ENCODE results near the gene USP6NL. TPM values are rescaled to one million over a fixed set of nuclear protein-coding genes. Genes with fewer than 3 reads are reported as not detected.

The USP6NL gene
- total RNA-seq, 2 donors from 2014 or later, result 13.9 to 28.4 TPM

DNA sequence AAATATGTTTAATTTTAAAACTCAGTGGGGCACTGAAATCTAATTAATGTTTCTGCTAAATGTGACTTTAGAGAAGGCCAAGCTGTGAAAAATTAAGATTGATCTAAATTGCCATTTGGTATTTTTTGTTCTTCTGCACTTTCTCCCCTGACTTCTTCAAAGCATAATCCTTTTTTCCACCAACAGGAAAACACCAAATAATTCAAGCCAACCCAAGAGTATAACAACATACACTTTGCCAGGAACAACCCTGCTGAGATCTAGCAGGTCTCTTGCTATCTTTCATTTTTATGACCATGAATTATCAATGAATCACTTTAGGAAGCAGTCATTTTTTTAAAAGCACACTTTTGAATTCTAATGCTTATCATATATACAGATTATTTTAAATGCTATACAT is 100.1 kb downstream of the USP6NL start:
- DNase-seq (ENCODE audit: low spot score), result no peak
- Histone ChIP-seq H3K9me3 (no peaks in the 10 kb centered on the region), H3K4me1 (replicated peaks) (no peaks in the 10 kb centered on the region), H3K36me3 (no peaks in the 10 kb centered on the region), H3K27me3 (replicated peaks; ENCODE audit: insufficient read depth) (no peaks in the 10 kb centered on the region), H3K27ac (no peak overlapping the region), H3K4me3 (no peak overlapping the region)
- intact Hi-C loops (cut with DNase I), result no loop called here
- TF ChIP-seq POLR2AphosphoS5 (IDR thresholded peaks at IDR 0.05), result no peak
- no peak for TF ChIP-seq CTCF (IDR thresholded peaks at IDR 0.05)
- TF ChIP-seq POLR2A (IDR thresholded peaks at IDR 0.05), result no peak

- Histone ChIP-seq H3K4me1 (replicated peaks) (no peaks in the 10 kb centered on the region), H3K4me3 (no peak overlapping the region), H3K27me3 (replicated peaks; ENCODE audit: insufficient read depth) (no peaks in the 10 kb centered on the region), H3K36me3 (no peaks in the 10 kb centered on the region), H3K27ac (no peak overlapping the region), H3K9me3 (no peaks in the 10 kb centered on the region)
- no peak for TF ChIP-seq POLR2A (IDR thresholded peaks at IDR 0.05)
- no peak for TF ChIP-seq CTCF (IDR thresholded peaks at IDR 0.05)
- TF ChIP-seq POLR2AphosphoS5 (IDR thresholded peaks at IDR 0.05), result no peak
- intact Hi-C loops (cut with DNase I), result no loop called here
- DNase-seq (ENCODE audit: low spot score), result no peak
- 80% methylated on average over 3 of the region's 3 CpGs for WGBS
Measured at GRCh38 chr10:11510736-11511135, 100.7 kb downstream of the USP6NL start.

DNA sequence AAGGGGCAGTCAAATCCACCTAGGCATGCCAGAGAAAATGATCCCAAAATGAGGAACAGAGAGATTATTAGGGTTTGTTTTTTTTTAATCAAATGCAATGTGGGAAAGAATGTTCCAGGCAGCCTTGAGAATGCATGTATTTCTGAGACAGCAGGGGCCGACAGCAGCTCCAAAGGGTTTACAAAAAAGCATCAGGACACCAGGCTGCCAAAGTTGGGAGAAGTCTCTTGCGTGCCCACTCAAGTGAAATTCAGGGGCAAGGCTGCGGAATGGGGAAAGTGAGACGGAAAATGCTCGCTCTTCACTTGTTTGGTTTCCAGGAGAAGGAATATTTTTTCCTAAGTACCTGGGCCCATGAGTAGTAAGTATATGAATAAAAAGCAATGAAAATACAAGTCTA is 101.2 kb downstream of the USP6NL start:
- Histone ChIP-seq H3K36me3 (no peaks in the 10 kb centered on the region), H3K4me1 (replicated peaks) (no peaks in the 10 kb centered on the region), H3K4me3 (no peak overlapping the region), H3K9me3 (no peaks in the 10 kb centered on the region), H3K27me3 (replicated peaks; ENCODE audit: insufficient read depth) (no peaks in the 10 kb centered on the region), H3K27ac (no peak overlapping the region)
- WGBS, result 93% methylated on average over 5 of the region's 5 CpGs
- DNase-seq (ENCODE audit: low spot score), result no peak
- TF ChIP-seq POLR2A (IDR thresholded peaks at IDR 0.05) (no peak), CTCF (IDR thresholded peaks at IDR 0.05) (no peak), POLR2AphosphoS5 (IDR thresholded peaks at IDR 0.05) (no peak)
- intact Hi-C loops (cut with DNase I), result no loop called here

- WGBS, result 94% methylated on average over 5 of the region's 5 CpGs
- intact Hi-C loops (cut with DNase I), result no loop called here
- no peak for DNase-seq (ENCODE audit: low spot score)
- Histone ChIP-seq H3K4me3 (no peak overlapping the region), H3K9me3 (no peaks in the 10 kb centered on the region), H3K27me3 (replicated peaks; ENCODE audit: insufficient read depth) (no peaks in the 10 kb centered on the region), H3K36me3 (no peaks in the 10 kb centered on the region), H3K4me1 (replicated peaks) (no peaks in the 10 kb centered on the region), H3K27ac (no peak overlapping the region)
- TF ChIP-seq POLR2AphosphoS5 (IDR thresholded peaks at IDR 0.05), result no peak
- no peak for TF ChIP-seq CTCF (IDR thresholded peaks at IDR 0.05)
- no peak for TF ChIP-seq POLR2A (IDR thresholded peaks at IDR 0.05)
Measured at GRCh38 chr10:11509036-11509435, 102.4 kb downstream of the USP6NL start.

GRCh38 chr10:11506247-11506789 is 105.1 kb downstream of the USP6NL start:
- intact Hi-C loops (cut with DNase I), result no loop called here
- WGBS, result 92% methylated on average over 3 of the region's 3 CpGs
- Histone ChIP-seq H3K36me3 (no peaks in the 10 kb centered on the region), H3K4me1 (replicated peaks) (no peaks in the 10 kb centered on the region), H3K27ac (no peak overlapping the region), H3K9me3 (no peaks in the 10 kb centered on the region), H3K4me3 (no peak overlapping the region), H3K27me3 (replicated peaks; ENCODE audit: insufficient read depth) (no peaks in the 10 kb centered on the region)
- DNase-seq (ENCODE audit: low spot score), result no peak
- TF ChIP-seq CTCF (IDR thresholded peaks at IDR 0.05) (no peak), POLR2A (IDR thresholded peaks at IDR 0.05) (no peak)
